GF-D8 (cell line): ENCODE data around the gene NGB.

ENCODE experiments used
- DNase-seq: peaks from one replicate; lab custom pipeline; 2025; lab: John Stamatoyannopoulos, UW

The NGB gene

DNA sequence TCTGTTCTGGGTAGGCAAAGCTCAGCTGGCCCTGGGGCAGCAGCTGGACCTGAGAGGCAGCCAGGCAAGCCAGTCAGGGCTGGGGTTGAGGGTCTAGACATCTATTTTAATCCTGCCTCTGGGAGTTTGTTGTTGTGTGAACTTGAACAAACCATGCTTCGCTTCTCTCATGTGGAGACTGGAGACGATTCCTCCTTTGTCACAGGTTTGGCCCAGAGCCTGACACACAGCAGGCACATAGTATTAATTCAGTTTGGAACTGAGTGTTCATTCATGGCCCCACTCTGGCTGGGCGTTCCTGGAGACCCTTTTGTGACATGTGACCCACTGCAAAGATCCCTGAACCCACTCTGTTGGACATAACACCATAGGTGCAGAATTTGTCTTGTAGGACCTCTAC lies 39.3 kb downstream of the NGB start:
- DNase-seq = no peak

DNA sequence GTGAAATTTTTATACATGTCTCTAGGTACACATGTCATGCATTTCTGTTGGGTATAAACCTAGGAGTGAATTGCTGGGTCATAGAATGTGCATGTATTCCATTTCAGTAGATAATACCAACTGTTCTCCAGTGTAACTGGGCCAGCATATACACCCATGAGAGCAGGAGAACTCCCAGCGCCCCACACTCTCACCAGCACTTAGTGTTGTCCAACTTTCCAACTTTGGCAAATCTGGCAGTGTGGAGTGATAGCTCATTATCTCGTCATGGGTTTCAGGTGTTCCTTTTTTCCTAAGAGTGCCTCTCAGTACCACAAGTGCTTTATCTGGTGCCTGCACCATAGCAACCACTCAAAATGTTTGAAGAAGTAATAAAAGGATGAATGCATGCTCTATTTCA lies 40.1 kb downstream of the NGB start:
- DNase-seq = no peak

DNA sequence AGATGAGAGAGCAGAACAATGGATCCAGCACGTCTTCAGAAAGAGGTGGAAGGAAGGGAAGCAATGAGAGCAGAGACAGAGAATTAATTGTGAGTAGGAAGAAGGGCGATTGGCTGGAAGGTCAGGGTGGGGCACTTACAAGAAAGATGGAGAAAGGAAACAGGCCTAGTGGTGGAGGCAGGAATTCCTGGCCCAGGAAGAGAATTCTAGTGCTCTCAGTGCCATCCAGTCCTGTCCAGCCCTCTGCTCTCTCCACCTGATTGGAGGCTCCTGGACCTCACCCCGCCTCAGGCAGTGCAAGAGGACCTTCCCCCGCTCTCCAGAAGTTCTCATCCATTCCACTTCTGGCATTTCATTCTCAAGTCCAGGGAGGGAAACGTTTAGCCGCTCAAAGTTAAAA lies 43.0 kb downstream of the NGB start:
- no peak for DNase-seq

DNA sequence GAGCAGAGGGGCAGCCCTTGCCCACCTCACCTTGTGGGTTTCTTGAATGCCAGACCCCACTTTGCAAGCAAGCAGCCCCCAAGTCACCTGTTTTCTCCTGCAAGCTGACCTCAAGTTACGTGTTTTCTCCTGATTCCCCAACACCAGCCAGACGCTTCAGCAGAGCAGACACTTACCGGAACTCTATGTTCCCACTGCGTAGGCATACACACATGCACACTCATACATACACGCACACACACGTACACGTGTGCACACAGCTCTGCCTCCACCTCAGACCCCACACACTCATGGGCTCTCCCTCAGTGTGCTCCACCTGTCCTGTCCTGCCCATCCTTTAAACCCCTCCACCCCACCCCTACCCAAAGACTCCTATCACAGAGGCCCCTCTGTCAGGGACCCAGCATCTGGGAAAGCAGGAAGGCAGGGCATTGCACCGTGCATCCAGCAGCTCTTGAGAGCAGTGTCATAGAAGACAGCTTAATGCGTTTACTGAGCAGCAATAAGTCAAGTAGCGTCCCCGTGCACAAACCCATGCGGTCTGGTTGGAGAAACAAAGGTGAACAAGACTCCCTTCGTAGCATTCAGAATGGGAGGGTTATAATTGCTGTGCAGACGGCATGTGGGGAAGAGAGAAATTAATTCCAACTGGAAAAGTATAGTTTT lies 45.0 kb downstream of the NGB start:
- DNase-seq = no peak

DNA sequence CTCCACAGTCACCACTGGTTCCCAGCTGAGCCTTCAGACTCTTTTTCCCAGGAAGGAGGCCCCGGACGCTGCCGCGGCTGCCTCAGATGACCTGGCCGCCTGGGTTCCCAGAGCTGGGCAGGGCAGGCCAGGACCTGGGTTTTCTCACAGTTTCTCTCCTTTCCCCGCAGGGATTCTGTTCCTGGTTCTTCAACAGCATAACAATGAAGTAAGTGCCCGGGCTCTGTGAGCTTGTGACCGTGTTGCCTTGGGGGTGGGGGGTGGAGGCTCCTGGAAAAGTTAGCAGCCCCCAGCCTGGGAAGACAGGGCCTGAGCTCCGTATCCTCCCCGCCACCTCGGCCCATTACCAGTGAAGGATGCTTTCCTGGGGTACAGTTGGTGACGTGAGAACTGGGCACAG lies 45.8 kb downstream of the NGB start:
- DNase-seq = no peak

DNA sequence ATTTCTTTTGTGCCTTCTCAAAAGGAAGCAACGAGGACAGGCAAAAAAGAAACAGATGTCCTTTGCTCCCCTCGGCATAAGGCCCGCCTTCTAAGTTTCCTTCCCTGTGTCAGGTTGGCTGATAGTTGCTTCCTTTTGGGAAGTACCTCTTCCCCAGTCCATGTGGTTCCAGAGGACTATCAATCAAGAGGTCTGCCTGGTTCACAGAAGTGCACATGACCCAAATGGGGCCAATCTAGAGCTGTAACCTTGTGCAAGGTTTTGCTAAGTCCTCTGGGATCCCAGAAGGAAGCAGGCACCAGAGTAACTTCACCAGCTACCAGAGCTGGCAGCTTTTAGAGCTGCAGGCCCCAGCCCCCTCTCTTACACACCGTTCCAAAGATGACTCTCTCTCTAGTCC lies 46.8 kb downstream of the NGB start:
- no peak for DNase-seq

DNA sequence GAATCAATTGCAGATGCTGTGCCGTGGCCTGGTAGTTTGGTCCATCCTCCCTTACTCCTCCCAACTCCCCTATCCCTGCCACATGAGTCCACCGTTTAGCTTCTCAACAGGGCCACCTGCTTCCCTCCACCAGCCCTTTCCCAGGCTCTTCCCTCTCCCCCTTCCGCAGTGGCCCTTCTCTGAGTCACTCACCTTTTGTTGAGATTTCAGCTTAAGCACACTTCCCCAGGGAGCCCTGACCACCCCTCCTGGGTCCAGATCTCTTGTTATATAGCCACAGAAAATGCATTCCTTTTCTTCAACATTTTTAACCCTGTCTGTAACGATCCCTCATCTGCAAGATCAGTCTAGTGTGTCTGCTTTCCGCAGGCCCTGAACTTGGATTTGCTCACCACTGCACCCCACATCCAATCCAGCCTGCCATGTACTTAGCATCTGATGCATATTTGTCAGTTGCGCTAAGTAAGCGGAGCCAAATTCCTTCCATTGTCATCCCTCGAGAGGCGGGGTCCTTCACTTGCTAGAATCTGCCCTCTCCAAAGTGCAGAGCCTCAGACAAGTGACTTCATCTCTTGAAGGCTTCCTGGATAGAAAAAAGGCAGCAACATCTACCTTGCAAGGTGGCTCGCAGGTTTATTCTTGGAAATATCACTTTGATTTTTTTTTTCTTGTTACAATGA lies 48.3 kb downstream of the NGB start:
- DNase-seq = no peak

DNA sequence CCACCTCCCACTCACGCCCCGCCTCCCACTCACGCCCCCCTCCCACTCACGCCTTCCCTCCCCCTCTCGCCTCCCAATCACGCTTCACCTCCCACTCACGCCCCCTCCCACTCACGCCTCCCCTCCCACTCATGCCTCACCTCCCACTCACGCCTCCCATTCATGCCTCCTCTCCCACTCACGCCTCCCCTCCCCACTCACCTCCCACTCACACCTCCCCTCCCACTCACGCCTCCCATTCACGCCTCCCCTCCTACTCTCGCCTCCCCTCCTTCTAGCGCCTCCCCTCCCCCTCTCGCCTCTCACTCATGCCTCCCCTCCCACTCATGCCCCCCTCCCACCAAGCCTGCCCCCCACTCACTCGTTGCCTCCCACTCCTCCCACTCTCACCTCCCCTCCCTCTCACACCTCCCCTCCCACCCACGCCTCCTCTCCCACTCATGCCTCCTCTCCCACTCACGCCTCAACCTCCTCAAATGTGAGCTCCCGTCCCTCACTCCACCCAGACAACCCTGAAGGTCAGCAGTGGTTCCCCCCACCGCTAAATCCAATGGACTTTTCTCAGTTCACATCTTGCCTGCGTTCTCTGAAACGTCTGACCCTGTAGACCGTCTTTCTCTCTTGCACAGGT lies 49.6 kb downstream of the NGB start:
- DNase-seq = no peak

DNA sequence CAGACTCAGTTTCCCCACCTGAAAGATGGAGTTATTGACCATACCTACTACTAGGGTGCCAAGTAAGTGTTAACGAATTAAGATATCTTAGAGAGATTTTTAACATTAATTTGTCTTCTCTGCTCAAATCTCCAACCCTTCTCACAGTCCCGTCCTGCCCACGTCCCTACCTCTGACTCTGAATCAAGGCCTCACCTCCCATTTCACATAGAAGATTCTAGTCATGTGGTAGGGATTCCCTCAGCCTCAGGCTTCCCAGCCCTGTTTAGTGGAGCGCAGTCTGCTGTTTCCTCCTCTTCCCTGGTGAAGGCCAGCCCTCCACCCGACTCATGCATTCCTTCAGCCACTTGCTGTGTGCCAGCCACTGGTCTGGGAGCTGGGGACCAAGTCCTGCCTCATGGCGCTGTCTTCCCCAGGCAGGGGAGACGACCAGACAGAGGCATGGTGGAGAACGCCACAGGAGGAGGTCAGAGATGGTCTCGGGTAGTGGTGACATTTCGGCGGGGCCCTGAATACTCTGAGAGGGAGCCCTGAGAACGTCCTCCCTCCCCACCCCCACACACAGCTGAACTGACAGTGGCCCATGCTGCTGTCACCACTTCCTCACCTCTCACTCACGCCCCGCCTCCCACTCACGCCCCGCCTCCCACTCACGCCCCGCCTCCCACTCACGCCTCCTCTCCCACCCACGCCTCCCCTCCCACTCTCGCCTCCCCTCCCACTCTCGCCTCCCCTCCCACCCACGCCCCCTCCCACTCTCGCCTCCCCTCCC lies 50.6 kb downstream of the NGB start:
- DNase-seq = no peak

DNA sequence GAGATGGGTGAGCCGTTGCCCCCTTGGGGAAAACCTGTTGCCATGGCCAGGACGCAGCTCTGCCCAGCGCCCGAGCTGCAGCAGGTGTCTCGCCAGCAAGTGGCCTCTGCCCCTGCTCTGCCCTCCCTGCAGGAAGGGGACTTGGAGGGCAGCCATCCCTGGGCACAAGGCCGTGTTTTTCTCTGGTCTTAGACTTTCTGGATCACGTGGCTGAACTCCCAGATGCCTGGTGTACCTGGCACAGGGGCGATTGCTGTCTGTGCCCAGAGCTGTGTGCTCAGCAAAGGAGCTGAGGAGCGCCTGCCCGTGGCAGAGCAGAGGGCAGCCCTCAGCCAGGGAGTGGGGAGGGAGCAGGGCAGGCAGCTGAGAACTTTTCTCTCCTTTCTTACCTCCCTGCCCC lies 51.4 kb downstream of the NGB start:
- DNase-seq = no peak

DNA sequence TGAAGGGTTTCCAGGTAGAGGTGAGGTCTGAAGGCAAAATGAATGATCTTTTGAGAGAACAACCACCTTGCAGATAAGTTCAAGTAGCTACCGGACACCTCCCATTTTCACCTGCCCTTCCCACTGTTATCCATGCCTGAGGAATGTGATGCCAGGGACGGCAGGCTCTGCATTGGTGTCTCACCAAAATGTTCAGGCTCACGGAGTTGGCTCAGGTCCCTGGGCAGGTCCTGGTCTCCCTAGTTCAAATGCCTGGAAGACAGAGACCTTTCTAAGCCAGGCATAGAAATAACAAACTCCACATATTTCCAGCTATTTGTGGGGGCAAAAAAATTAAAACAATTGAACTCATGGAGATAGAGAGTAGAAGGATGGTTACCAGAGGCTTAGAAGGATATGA lies 53.5 kb downstream of the NGB start:
- DNase-seq = no peak
